K562 (cell line): ENCODE results near the gene PADI4. TPM values are rescaled to one million over a fixed set of nuclear protein-coding genes. Genes with fewer than 3 reads are reported as not detected.
A peak's percentile ranks its signal among the peaks of the same experiment; 100 is the strongest.

Source experiments
- ATAC-seq: fragments of 200-7000 bp; cut with Tn5 transposase; 3 replicates; pipeline ENCODE4 v1.9.1; 2020; ENCODE audit warnings: moderate library complexity
- BruUV-seq: library from RNA; stranded (reverse); fragments of 400-500 nt; replicated peaks from 2 replicates; lab custom pipeline; 2021; lab: Mats Ljungman, UMichigan
- CTCF ChIA-PET: fragments of 300-600 bp; formaldehyde crosslinking; extraction: SDS; loops from one replicate; lab custom pipeline; 2021; ENCODE audit warnings: low intra/inter-chr PET ratio; lab: Yijun Ruan, JAX
- POLR2A ChIA-PET: fragments of 300-600, 350-650 bp; sonication (Branson Sonifier 250); formaldehyde crosslinking; extraction: SDS; loops from one replicate; lab custom pipeline; 2021; ENCODE audit warnings: antibody characterized with exemption, inconsistent platforms; lab: Yijun Ruan, JAX
- DNase-seq, 4 experiments: peaks; one replicate each; pipeline versions ENCODE4 v3.0.0 to v3.0.0-alpha.2; 2011 to 2018; ENCODE audit warnings: low spot score in 3 of 4, mixed read lengths in 3 of 4; ENCODE audit errors: extremely low read depth in 1 of 4
- FAIRE-seq: peaks from 2 replicates; lab custom pipeline; 2011; peaks lifted over from hg19 to GRCh38; lab: Jason Lieb, UNC
- H2AFZ ChIP-seq: 2 replicates; pipeline ENCODE4 v1.6.0; 2011; ENCODE audit warnings: low read depth, low read length, control low read depth, inconsistent platforms
- H3K27ac ChIP-seq: fragments of 200-600 bp; 3 replicates; pipeline ENCODE4 v1.8.0; 2011; ENCODE audit warnings: low read depth, mild to moderate bottlenecking, control low read depth, inconsistent platforms, low read length, moderate library complexity, mixed read lengths; ENCODE audit errors: extremely low read depth
- H3K27me3 ChIP-seq, 2 experiments: fragments of 300-600 bp in 1 of 2; 2 replicates in 1 of 2; 3 replicates in 1 of 2; pipeline versions ENCODE4 v1.6.0 to v1.8.0; 2011; ENCODE audit warnings: inconsistent platforms in 2 of 2, low read length in 2 of 2, mild to moderate bottlenecking in 1 of 2, mixed read lengths in 1 of 2, moderate library complexity in 1 of 2; ENCODE audit not compliant: control insufficient read depth in 2 of 2, insufficient read depth in 2 of 2
- H3K36me3 ChIP-seq: fragments of 300-600 bp; 3 replicates; pipeline ENCODE4 v1.8.0; 2011; ENCODE audit warnings: mild to moderate bottlenecking, low read length, inconsistent platforms; ENCODE audit not compliant: control insufficient read depth, insufficient read depth
- H3K4me1 ChIP-seq, 2 experiments: fragments of 200-600 bp in 1 of 2; replicated peaks in 1 of 2; 2 replicates in 1 of 2; 3 replicates in 1 of 2; pipeline versions ENCODE4 v1.5.1 to v1.8.0; 2011; ENCODE audit warnings: inconsistent platforms in 2 of 2, low read length in 2 of 2, mild to moderate bottlenecking in 1 of 2, mixed read lengths in 1 of 2, moderate library complexity in 1 of 2; ENCODE audit not compliant: control insufficient read depth in 2 of 2, insufficient read depth in 2 of 2
- H3K4me2 ChIP-seq: 2 replicates; pipeline ENCODE4 v1.6.1; 2011; ENCODE audit warnings: low read length, control low read depth, inconsistent platforms, mixed read lengths; ENCODE audit not compliant: insufficient read depth
- H3K4me3 ChIP-seq: fragments of 200-600 bp; sonication (generic), shearing (Covaris generic); 2 replicates; pipeline ENCODE4 v1.5.1; 2016; ENCODE audit warnings: control low read depth, inconsistent platforms
- H3K79me2 ChIP-seq: fragments of 200-600 bp; 3 replicates; pipeline ENCODE4 v1.8.0; 2011; ENCODE audit warnings: low read length, inconsistent platforms; ENCODE audit not compliant: control insufficient read depth, insufficient read depth
- H3K9ac ChIP-seq, 2 experiments: 2 replicates each; pipeline versions ENCODE4 v1.6.0 to v1.6.1; 2011; ENCODE audit warnings: low read depth in 2 of 2, low read length in 2 of 2, control low read depth in 1 of 2, inconsistent platforms in 1 of 2, mild to moderate bottlenecking in 1 of 2, mixed read lengths in 1 of 2; ENCODE audit not compliant: insufficient read depth in 1 of 2
- H3K9me1 ChIP-seq: one replicate; pipeline ENCODE4 v1.6.0; 2011; ENCODE audit warnings: inconsistent platforms, mild to moderate bottlenecking, low read length, moderate library complexity; ENCODE audit not compliant: control insufficient read depth, insufficient read depth
- H3K9me3 ChIP-seq: replicated peaks from 2 replicates; pipeline ENCODE4 v1.5.1; 2011; ENCODE audit warnings: low read depth, low read length, inconsistent platforms; ENCODE audit not compliant: control insufficient read depth, insufficient read depth
- H4K20me1 ChIP-seq: replicated peaks from 2 replicates; pipeline ENCODE4 v1.6.1; 2011; ENCODE audit warnings: low read length, inconsistent platforms, mixed read lengths; ENCODE audit not compliant: control insufficient read depth, insufficient read depth
- MYNN ChIP-seq, 2 experiments: sonication (generic); formaldehyde crosslinking in 1 of 2; IDR thresholded peaks; 2 replicates each; pipeline versions ENCODE4 v1.5.0 to v1.6.1; 2016 to 2020; ENCODE audit warnings: antibody characterized with exemption in 1 of 2, missing genetic modification reagents in 1 of 2
- POLR2AphosphoS5 ChIP-seq: IDR thresholded peaks from 2 replicates; pipeline ENCODE4 v1.6.1; 2011; ENCODE audit warnings: mild to moderate bottlenecking, low read depth, low read length, moderate library complexity; ENCODE audit not compliant: control insufficient read depth, insufficient read depth
- POLR2G ChIP-seq: fragments of 200-400 bp; formaldehyde crosslinking; IDR thresholded peaks from 2 replicates; pipeline ENCODE4 v1.6.1; 2017; ENCODE audit warnings: low read depth, mild to moderate bottlenecking, antibody characterized with exemption, low read length, moderate library complexity
- ZNF224 ChIP-seq: sonication (generic); formaldehyde crosslinking; IDR thresholded peaks from 2 replicates; pipeline ENCODE4 v1.8.0; 2022; ENCODE audit warnings: mild to moderate bottlenecking, missing genetic modification reagents
- ZNF589 ChIP-seq: fragments of 200-800 bp; sonication (Bioruptor generic); IDR thresholded peaks from 2 replicates; pipeline ENCODE4 v1.6.1; 2016; ENCODE audit warnings: low read depth, missing genetic modification characterization, missing compliant biosample characterization
- WGBS: fragments of 100-300 bp; shearing (Covaris generic); methylation state at CpG from one replicate; pipeline ENCODE4 v1.1.6; 2016; ENCODE audit warnings: low coverage, mixed read lengths; ENCODE audit not compliant: insufficient coverage; ENCODE audit errors: missing lambda C conversion rate; 5-methylcytosine and 5-hydroxymethylcytosine counted together
- in situ Hi-C: fragments of 300-500 bp; cut with MboI; formaldehyde crosslinking; loops from 4 replicates; pipeline ENCODE4 v1.15.0; 2018; ENCODE audit warnings: inconsistent platforms, mixed read lengths
- intact Hi-C: fragments of 100-400 bp; cut with micrococcal nuclease; formaldehyde crosslinking; loops from 2 replicates; pipeline ENCODE4 v1.14.2; 2022
- polyA plus RNA-seq, 8 experiments: library from polyadenylated mRNA; depleted of rRNA in 4 of 8; stranded (reverse) in 5 of 8; unstranded in 3 of 8; fragments of >200 nt; fragmentation: Nextera tagmentation in 2 of 8; fragmentation: Illumina TruSeq in 1 of 8; extraction: Ambion mirVana in 2 of 8; extraction: Trizol in 1 of 8; gene quantifications; 2 replicates each; pipeline versions ENCODE4 v1.2.1 to v1.2.3, GENCODE V29; 2011 to 2014; ENCODE audit warnings: inconsistent platforms in 1 of 8, missing spikeins in 1 of 8
- total RNA-seq, 7 experiments: library from RNA; depleted of rRNA in 6 of 7; stranded (reverse); fragments of >200 nt in 6 of 7; fragmentation: Illumina TruSeq in 2 of 7; extraction: Trizol in 2 of 7; gene quantifications; 2 replicates each; pipeline versions ENCODE4 v1.2.1 to v1.2.3, GENCODE V29; 2011 to 2021; ENCODE audit warnings: low replicate concordance in 1 of 7
- TF ChIP-seq, protein P1 (sequence below): IDR thresholded peaks from 2 replicates; pipeline ENCODE4 v1.6.1; 2011; ENCODE audit warnings: borderline replicate concordance, low read depth, mild to moderate bottlenecking, moderate library complexity, low read length; ENCODE audit not compliant: insufficient read depth, poor library complexity, severe bottlenecking
- TF ChIP-seq, protein P2 (sequence below): sonication (generic); formaldehyde crosslinking; IDR thresholded peaks from 2 replicates; pipeline ENCODE4 v1.8.1; 2023; ENCODE audit warnings: mild to moderate bottlenecking, missing genetic modification reagents
- TF ChIP-seq, protein P3 (sequence below): fragments of 450-650 bp; formaldehyde crosslinking; IDR thresholded peaks from 2 replicates; pipeline ENCODE4 v1.4.0; 2020; ENCODE audit warnings: mild to moderate bottlenecking, moderate library complexity

The PADI4 gene
- total and polyA plus RNA-seq, 9 of the 15 experiments (the other 6 are each of a cell fraction or from before 2014, with no cell fraction given), result 0.22 to 0.33 TPM; not detected in 7

DNA sequence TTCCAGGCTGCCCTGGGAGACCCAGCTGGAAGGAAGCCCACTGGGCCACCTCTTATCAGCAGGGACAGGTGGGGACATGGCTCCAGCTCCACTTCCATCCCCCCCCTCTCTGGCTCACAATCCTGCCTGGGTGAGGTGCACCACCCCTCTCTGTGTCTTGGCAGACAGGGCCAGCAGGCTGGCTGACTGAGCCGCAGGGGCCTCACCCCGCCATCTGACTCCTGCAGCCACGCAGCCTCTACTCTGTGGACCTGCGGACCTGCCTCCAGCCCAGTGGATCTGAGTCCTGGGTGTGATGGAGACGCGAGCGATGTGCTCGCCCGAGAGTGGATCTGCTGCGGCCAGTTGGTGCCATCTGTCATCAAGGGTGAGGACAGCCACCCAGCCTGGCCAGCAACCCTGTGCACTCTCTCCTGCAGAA is 101.4 kb downstream of the PADI4 start:
- POLR2A ChIA-PET, result interaction anchor here (0.7 to 1.0 kb wide), 2 partner anchors 12 to 1526 kb away, joined by 3 to 4 read pairs; no protein-coding TSS in a partner anchor
- in situ Hi-C loops, result loop anchor here (10.0 kb wide), 1 partner anchor 285 kb away; no protein-coding TSS in a partner anchor
- FAIRE-seq, result no peak
- H2AFZ ChIP-seq, result no peak overlapping the region
- H3K4me1 ChIP-seq, result peaks cover 5 to 25% of the 10 kb centered on the region in 2 experiments; a peak in 4 of 5 replicates
- peaks cover 4% of the 10 kb centered on the region for H3K9me1 ChIP-seq
- H3K79me2 ChIP-seq, result 0 out of 3 replicates have a peak, but pooled peaks cover under 1% of the 10 kb centered on the region
- H4K20me1 ChIP-seq, result peaks cover 10% of the 10 kb centered on the region; the same call in 1 of the 2 replicates
- H3K9ac ChIP-seq, result peak overlapping the region in 1 of 2 experiments; percentile 39; a peak in 2 of 4 replicates
- no peaks in the 10 kb centered on the region for H3K9me3 ChIP-seq
- TF ChIP-seq, protein P1, sequence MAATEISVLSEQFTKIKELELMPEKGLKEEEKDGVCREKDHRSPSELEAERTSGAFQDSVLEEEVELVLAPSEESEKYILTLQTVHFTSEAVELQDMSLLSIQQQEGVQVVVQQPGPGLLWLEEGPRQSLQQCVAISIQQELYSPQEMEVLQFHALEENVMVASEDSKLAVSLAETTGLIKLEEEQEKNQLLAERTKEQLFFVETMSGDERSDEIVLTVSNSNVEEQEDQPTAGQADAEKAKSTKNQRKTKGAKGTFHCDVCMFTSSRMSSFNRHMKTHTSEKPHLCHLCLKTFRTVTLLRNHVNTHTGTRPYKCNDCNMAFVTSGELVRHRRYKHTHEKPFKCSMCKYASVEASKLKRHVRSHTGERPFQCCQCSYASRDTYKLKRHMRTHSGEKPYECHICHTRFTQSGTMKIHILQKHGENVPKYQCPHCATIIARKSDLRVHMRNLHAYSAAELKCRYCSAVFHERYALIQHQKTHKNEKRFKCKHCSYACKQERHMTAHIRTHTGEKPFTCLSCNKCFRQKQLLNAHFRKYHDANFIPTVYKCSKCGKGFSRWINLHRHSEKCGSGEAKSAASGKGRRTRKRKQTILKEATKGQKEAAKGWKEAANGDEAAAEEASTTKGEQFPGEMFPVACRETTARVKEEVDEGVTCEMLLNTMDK, result no peak
- TF ChIP-seq, protein P2, sequence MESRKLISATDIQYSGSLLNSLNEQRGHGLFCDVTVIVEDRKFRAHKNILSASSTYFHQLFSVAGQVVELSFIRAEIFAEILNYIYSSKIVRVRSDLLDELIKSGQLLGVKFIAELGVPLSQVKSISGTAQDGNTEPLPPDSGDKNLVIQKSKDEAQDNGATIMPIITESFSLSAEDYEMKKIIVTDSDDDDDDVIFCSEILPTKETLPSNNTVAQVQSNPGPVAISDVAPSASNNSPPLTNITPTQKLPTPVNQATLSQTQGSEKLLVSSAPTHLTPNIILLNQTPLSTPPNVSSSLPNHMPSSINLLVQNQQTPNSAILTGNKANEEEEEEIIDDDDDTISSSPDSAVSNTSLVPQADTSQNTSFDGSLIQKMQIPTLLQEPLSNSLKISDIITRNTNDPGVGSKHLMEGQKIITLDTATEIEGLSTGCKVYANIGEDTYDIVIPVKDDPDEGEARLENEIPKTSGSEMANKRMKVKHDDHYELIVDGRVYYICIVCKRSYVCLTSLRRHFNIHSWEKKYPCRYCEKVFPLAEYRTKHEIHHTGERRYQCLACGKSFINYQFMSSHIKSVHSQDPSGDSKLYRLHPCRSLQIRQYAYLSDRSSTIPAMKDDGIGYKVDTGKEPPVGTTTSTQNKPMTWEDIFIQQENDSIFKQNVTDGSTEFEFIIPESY (CRISPR knock-in tag), result peak; percentile 32; the same call in 1 of the 2 replicates
- TF ChIP-seq POLR2AphosphoS5, result peak; percentile 23; the same call in 1 of the 2 replicates
- TF ChIP-seq, protein P3, sequence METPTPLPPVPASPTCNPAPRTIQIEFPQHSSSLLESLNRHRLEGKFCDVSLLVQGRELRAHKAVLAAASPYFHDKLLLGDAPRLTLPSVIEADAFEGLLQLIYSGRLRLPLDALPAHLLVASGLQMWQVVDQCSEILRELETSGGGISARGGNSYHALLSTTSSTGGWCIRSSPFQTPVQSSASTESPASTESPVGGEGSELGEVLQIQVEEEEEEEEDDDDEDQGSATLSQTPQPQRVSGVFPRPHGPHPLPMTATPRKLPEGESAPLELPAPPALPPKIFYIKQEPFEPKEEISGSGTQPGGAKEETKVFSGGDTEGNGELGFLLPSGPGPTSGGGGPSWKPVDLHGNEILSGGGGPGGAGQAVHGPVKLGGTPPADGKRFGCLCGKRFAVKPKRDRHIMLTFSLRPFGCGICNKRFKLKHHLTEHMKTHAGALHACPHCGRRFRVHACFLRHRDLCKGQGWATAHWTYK (CRISPR knock-in tag), result no peak
- TF ChIP-seq ZNF589 (CRISPR knock-in tag), result no peak
- peak; percentile 69 for TF ChIP-seq POLR2G
- TF ChIP-seq ZNF224 (CRISPR knock-in tag), result no peak
- TF ChIP-seq MYNN (IDR thresholded peaks at IDR 0.05), result 0 out of 2 replicates have a peak, but pooled peaks have one; percentile 15
- TF ChIP-seq MYNN (CRISPR knock-in tag; IDR thresholded peaks at IDR 0.05), result no peak
- TF ChIP-seq, all 486 proteins: peak for 4
- Histone ChIP-seq H3K27ac (no peak overlapping the region), H3K36me3 (peaks cover 84% of the 10 kb centered on the region), H3K4me2 (no peak overlapping the region), H3K4me3 (no peak overlapping the region), H3K27me3 (no peaks in the 10 kb centered on the region)
- 95% methylated on average over 10 of the region's 10 CpGs for WGBS
- DNase-seq, result no peak
- no peak for ATAC-seq
- CTCF ChIA-PET, result no interaction called here
- intact Hi-C loops, result loop anchor here (10.0 kb wide), 1 partner anchor 285 kb away; no protein-coding TSS in a partner anchor
- no TSS peak for BruUV-seq
